H1 (cell line): Measurements from ENCODE around the gene UPB1. TPM values are rescaled to one million over a fixed set of nuclear protein-coding genes. Genes with fewer than 3 reads are reported as not detected.

Experiments used
- CTCF ChIA-PET: fragments of 300-600 bp; sonication (Branson Sonifier 250); formaldehyde crosslinking; loops from one replicate; lab custom pipeline; 2021; ENCODE audit not compliant: partially characterized antibody; lab: Charles Lee
- POLR2A ChIA-PET: fragments of 300-600 bp; sonication (Branson Sonifier 250); formaldehyde crosslinking; loops from one replicate; lab custom pipeline; 2021; ENCODE audit warnings: inconsistent platforms; ENCODE audit not compliant: partially characterized antibody; lab: Charles Lee
- DNase-seq, 2 experiments: peaks; one replicate each; pipeline versions ENCODE4 v3.0.0 to v3.0.0-alpha.2; 2010 to 2022; ENCODE audit warnings: low spot score in 2 of 2, low read depth in 1 of 2, mixed read lengths in 1 of 2
- FAIRE-seq: peaks from 2 replicates; lab custom pipeline; 2011; peaks lifted over from hg19 to GRCh38; lab: Jason Lieb, UNC
- H2AFZ ChIP-seq: 2 replicates; pipeline ENCODE4 v1.8.1; 2012; ENCODE audit warnings: low read length, inconsistent platforms
- H2AK5ac ChIP-seq: 2 replicates; pipeline ENCODE4 v1.6.1; 2013; ENCODE audit warnings: low read depth, low read length
- H2BK120ac ChIP-seq: replicated peaks from 2 replicates; pipeline ENCODE3; 2013; ENCODE audit warnings: low read depth, low read length, inconsistent platforms
- H2BK12ac ChIP-seq: 2 replicates; pipeline ENCODE4 v1.6.1; 2013; ENCODE audit warnings: low read depth, low read length
- H2BK15ac ChIP-seq: 2 replicates; pipeline ENCODE4 v1.6.1; 2013; ENCODE audit warnings: low read length
- H2BK20ac ChIP-seq: 2 replicates; pipeline ENCODE4 v1.6.1; 2013; ENCODE audit warnings: low read length
- H2BK5ac ChIP-seq: 2 replicates; pipeline ENCODE4 v1.6.1; 2013; ENCODE audit warnings: low read depth, low read length
- H3K14ac ChIP-seq: 2 replicates; pipeline ENCODE4 v1.6.1; 2013; ENCODE audit warnings: inconsistent platforms; ENCODE audit not compliant: insufficient read length
- H3K18ac ChIP-seq: 2 replicates; pipeline ENCODE4 v1.6.1; 2013; ENCODE audit warnings: low read length; ENCODE audit errors: extremely low read depth
- H3K23ac ChIP-seq: 2 replicates; pipeline ENCODE4 v1.6.1; 2013; ENCODE audit warnings: inconsistent platforms; ENCODE audit not compliant: insufficient read length
- H3K23me2 ChIP-seq: 2 replicates; pipeline ENCODE4 v1.6.1; 2013; ENCODE audit warnings: low read depth, low read length
- H3K27ac ChIP-seq: 2 replicates; pipeline ENCODE4 v1.6.1; 2011; ENCODE audit warnings: low read depth, low read length, inconsistent platforms
- H3K27me3 ChIP-seq, 4 experiments: replicated peaks in 1 of 4; 1 replicate in 1 of 4; 2 replicates in 3 of 4; pipeline versions ENCODE4 v1.6.1 to v1.8.1; 2011 to 2013; ENCODE audit warnings: low read length in 3 of 4, mild to moderate bottlenecking in 3 of 4, inconsistent platforms in 2 of 4, mixed read lengths in 2 of 4, moderate library complexity in 1 of 4; ENCODE audit not compliant: control insufficient read depth in 3 of 4, insufficient read depth in 3 of 4; ENCODE audit errors: extremely low read depth in 1 of 4
- H3K36me3 ChIP-seq, 4 experiments: 2 replicates each; pipeline versions ENCODE4 v1.6.1 to v1.8.1; 2011 to 2013; ENCODE audit warnings: mild to moderate bottlenecking in 4 of 4, low read length in 3 of 4, moderate library complexity in 2 of 4, control low read depth in 1 of 4, inconsistent platforms in 1 of 4; ENCODE audit not compliant: insufficient read depth in 4 of 4, control insufficient read depth in 2 of 4
- H3K4ac ChIP-seq: replicated peaks from 2 replicates; pipeline ENCODE3; 2013; ENCODE audit warnings: low read length, low read depth, mixed read lengths, inconsistent platforms; ENCODE audit not compliant: insufficient read length
- H3K4me1 ChIP-seq, 4 experiments: replicated peaks in 1 of 4; 1 replicate in 1 of 4; 2 replicates in 3 of 4; pipeline versions ENCODE4 v1.6.1 to v1.8.1; 2011 to 2013; ENCODE audit warnings: low read length in 3 of 4, inconsistent platforms in 2 of 4, mixed read lengths in 1 of 4; ENCODE audit not compliant: insufficient read depth in 4 of 4, control insufficient read depth in 3 of 4
- H3K4me2 ChIP-seq, 2 experiments: 2 replicates each; pipeline versions ENCODE4 v1.6.1 to v1.8.1; 2011 to 2013; ENCODE audit warnings: low read depth in 2 of 2, low read length in 2 of 2, control low read depth in 1 of 2, inconsistent platforms in 1 of 2, mild to moderate bottlenecking in 1 of 2; ENCODE audit not compliant: insufficient read depth in 1 of 2
- H3K4me3 ChIP-seq, 4 experiments: fragments of 200-600, 300-600 bp in 1 of 4; sonication (generic), shearing (Covaris generic), sonication (Bioruptor Twin) in 1 of 4; 2 replicates each; pipeline versions ENCODE4 v1.5.1 to v1.8.1; 2011 to 2016; ENCODE audit warnings: low read length in 4 of 4, low read depth in 3 of 4, control low read depth in 2 of 4, inconsistent platforms in 2 of 4, mild to moderate bottlenecking in 2 of 4, mixed read lengths in 1 of 4, moderate library complexity in 1 of 4; ENCODE audit not compliant: insufficient read depth in 2 of 4; ENCODE audit errors: extremely low read depth in 1 of 4
- H3K56ac ChIP-seq: replicated peaks from 2 replicates; pipeline ENCODE3; 2013; ENCODE audit warnings: low read depth, mild to moderate bottlenecking, mixed read lengths, low read length, inconsistent platforms; ENCODE audit not compliant: insufficient read length
- H3K79me1 ChIP-seq: 2 replicates; pipeline ENCODE4 v1.6.1; 2013; ENCODE audit warnings: low read depth, low read length, control low read depth
- H3K79me2 ChIP-seq, 2 experiments: 2 replicates each; pipeline versions ENCODE4 v1.6.1 to v1.8.1; 2012 to 2013; ENCODE audit warnings: low read length in 2 of 2, mild to moderate bottlenecking in 2 of 2, inconsistent platforms in 1 of 2; ENCODE audit not compliant: insufficient read depth in 2 of 2, control insufficient read depth in 1 of 2
- H3K9ac ChIP-seq, 4 experiments: replicated peaks in 1 of 4; 1 replicate in 1 of 4; 2 replicates in 3 of 4; pipeline versions ENCODE4 v1.6.1 to v1.8.1; 2011 to 2013; ENCODE audit warnings: low read depth in 3 of 4, low read length in 3 of 4, control low read depth in 2 of 4, mild to moderate bottlenecking in 2 of 4, moderate library complexity in 2 of 4, inconsistent platforms in 1 of 4; ENCODE audit errors: extremely low read depth in 1 of 4
- H3K9me3 ChIP-seq, 2 experiments: 2 replicates each; pipeline versions ENCODE4 v1.6.1 to v1.8.1; 2012 to 2013; ENCODE audit warnings: mild to moderate bottlenecking in 2 of 2, moderate library complexity in 2 of 2, control low read depth in 1 of 2, inconsistent platforms in 1 of 2, low read depth in 1 of 2, low read length in 1 of 2, mixed read lengths in 1 of 2; ENCODE audit not compliant: insufficient read depth in 2 of 2
- H4K20me1 ChIP-seq, 2 experiments: replicated peaks in 1 of 2; 2 replicates each; pipeline versions ENCODE3 to v1.8.1; 2011 to 2013; ENCODE audit warnings: inconsistent platforms in 2 of 2, low read length in 2 of 2, mild to moderate bottlenecking in 1 of 2; ENCODE audit not compliant: insufficient read depth in 2 of 2, control insufficient read depth in 1 of 2
- H4K5ac ChIP-seq: 2 replicates; pipeline ENCODE4 v1.6.1; 2013; ENCODE audit warnings: low read length, low read depth, mixed read lengths, inconsistent platforms; ENCODE audit not compliant: insufficient read length
- H4K8ac ChIP-seq: 2 replicates; pipeline ENCODE4 v1.8.0; 2013; ENCODE audit warnings: mild to moderate bottlenecking, moderate library complexity, low read length, inconsistent platforms; ENCODE audit not compliant: insufficient read depth; ENCODE audit errors: extremely low read depth
- H4K91ac ChIP-seq: replicated peaks from 2 replicates; pipeline ENCODE3; 2013; ENCODE audit warnings: low read length, mixed read lengths, inconsistent platforms; ENCODE audit not compliant: insufficient read length
- ATF2 ChIP-seq: IDR thresholded peaks from 2 replicates; pipeline ENCODE4 v1.6.1; 2012; ENCODE audit warnings: low read length, inconsistent platforms
- CEBPB ChIP-seq: IDR thresholded peaks from 2 replicates; pipeline ENCODE4 v1.6.1; 2012; ENCODE audit warnings: low read depth, low read length
- CHD1 ChIP-seq: IDR thresholded peaks from 2 replicates; pipeline ENCODE4 v1.6.1; 2012; ENCODE audit warnings: low read depth, low read length, improper control_type of control experiment
- EGR1 ChIP-seq: IDR thresholded peaks from 2 replicates; pipeline ENCODE4 v1.6.1; 2011; ENCODE audit warnings: low read depth, low read length, borderline replicate concordance
- GABPA ChIP-seq: IDR thresholded peaks from 2 replicates; pipeline ENCODE4 v1.6.1; 2011; ENCODE audit warnings: mild to moderate bottlenecking, low read length, moderate library complexity, borderline replicate concordance; ENCODE audit not compliant: insufficient read depth
- RAD21 ChIP-seq, 2 experiments: IDR thresholded peaks in 1 of 2; conservative IDR thresholded peaks in 1 of 2; 2 replicates each; pipeline ENCODE4 v1.6.1; 2011; ENCODE audit warnings: low read depth in 2 of 2, low read length in 2 of 2, improper control_type of control experiment in 1 of 2, inconsistent platforms in 1 of 2, mild to moderate bottlenecking in 1 of 2, moderate library complexity in 1 of 2
- RBBP5 ChIP-seq: IDR thresholded peaks from 2 replicates; pipeline ENCODE4 v1.7.1; 2012; ENCODE audit warnings: low read depth, mild to moderate bottlenecking, inconsistent platforms, low read length, moderate library complexity, borderline replicate concordance
- USF2 ChIP-seq: IDR thresholded peaks from 2 replicates; pipeline ENCODE4 v1.6.1; 2011; ENCODE audit warnings: low read length, improper control_type of control experiment
- WGBS, 2 experiments: shearing (Covaris generic) in 1 of 2; methylation state at CpG; one replicate each; pipeline versions ENCODE4 v1.1.6 to v1.1.7; 2013 to 2015; ENCODE audit warnings: low lambda C conversion rate in 2 of 2, mixed read lengths in 2 of 2, inconsistent platforms in 1 of 2, low coverage in 1 of 2, missing lambda C conversion rate in 1 of 2; ENCODE audit not compliant: insufficient replicate concordance in 2 of 2, insufficient coverage in 1 of 2, insufficient read length in 1 of 2; ENCODE audit errors: extremely low coverage in 1 of 2, missing lambda C conversion rate in 1 of 2; 5-methylcytosine and 5-hydroxymethylcytosine counted together
- polyA plus RNA-seq, 7 experiments: library from polyadenylated mRNA; depleted of rRNA in 3 of 7; stranded (reverse) in 5 of 7; unstranded in 2 of 7; fragments of >200 nt in 5 of 7; fragments of 200-250 nt in 2 of 7; gene quantifications; 1 replicate in 5 of 7; 2 replicates in 1 of 7; 4 replicates in 1 of 7; pipeline versions ENCODE4 v1.2.1 to v1.2.3, GENCODE V29; 2011 to 2013; ENCODE audit warnings: missing spikeins in 2 of 7, mixed read lengths in 2 of 7
- total RNA-seq: library from RNA; stranded (reverse); fragmentation: NEBNext Ultra II Directional; extraction: Animal tissue kit (Norgen Biotek cat#: 25700); gene quantifications from 2 replicates; pipeline ENCODE4 v1.2.1, GENCODE V29; 2021

UPB1 gene
- total and polyA plus RNA-seq, 2 of the 8 experiments (the other 6 are each of a cell fraction or from before 2014, with no cell fraction given), result 0.09 TPM; not detected in 1

- no peak for TF ChIP-seq GABPA
- TF ChIP-seq EGR1, result no peak
- no peak for TF ChIP-seq CEBPB
- no peak for TF ChIP-seq ATF2
- TF ChIP-seq RAD21 (IDR thresholded peaks at IDR 0.05 in 1 of 2, conservative IDR thresholded peaks at IDR 0.05 in 1 of 2; ENCODE audit: low read depth in 2 of 2, low read length in 2 of 2), result no peak
- TF ChIP-seq USF2, result no peak
- TF ChIP-seq RBBP5, result no peak
- no peak for TF ChIP-seq CHD1
- Histone ChIP-seq H3K18ac (no peak overlapping the region), H2AFZ (no peak overlapping the region), H3K9me3 (no peaks in the 10 kb centered on the region), H2BK120ac (no peak overlapping the region), H3K14ac (no peak overlapping the region), H4K91ac (no peak overlapping the region), H3K4me3 (no peak overlapping the region), H3K9ac (no peak overlapping the region), H3K4me2 (no peak overlapping the region), H3K23ac (no peak overlapping the region), H2BK20ac (no peak overlapping the region), H3K4me1 (no peaks in the 10 kb centered on the region), H3K56ac (no peak overlapping the region), H2AK5ac (no peak overlapping the region), H4K20me1 (peaks cover 19 to 44% of the 10 kb centered on the region in 2 experiments), H3K79me2 (peaks cover 44 to 71% of the 10 kb centered on the region in 2 experiments), H3K36me3 (peaks cover 21 to 64% (median 43%) of the 10 kb centered on the region in 4 experiments), H3K23me2 (no peaks in the 10 kb centered on the region), H2BK12ac (no peak overlapping the region), H3K27ac (no peak overlapping the region), H4K5ac (no peak overlapping the region), H3K79me1 (peaks cover 24% of the 10 kb centered on the region), H3K27me3 (no peaks in the 10 kb centered on the region), H2BK5ac (no peak overlapping the region), H4K8ac (no peak overlapping the region), H2BK15ac (no peak overlapping the region), H3K4ac (no peak overlapping the region)
- DNase-seq (no peak), FAIRE-seq (no peak)
- CTCF ChIA-PET, result no interaction called here
- WGBS, 2 experiments, result 85% methylated on average over 2 of the region's 2 CpGs; no CpG with 5 or more reads in 1 of the 2 experiments
- POLR2A ChIA-PET, result interaction anchor here (1.3 to 9.0 kb wide), 4 partner anchors 9 to 27 kb away, joined by 3 to 91 read pairs (median 26); partner anchors contain the start of genes GUCD1, LRRC75B and SNRPD3
Observed at GRCh38 chr22:24565077-24565476, 69.9 kb downstream of the UPB1 start.
